GM21360 (cell line): Measurements from ENCODE around the gene GPR15.

ENCODE experiments used
- ATAC-seq: cut with Tn5 transposase; IDR thresholded peaks from one replicate; pipeline ENCODE4 v1.9.1; 2021; ENCODE audit warnings: mild to moderate bottlenecking, moderate library complexity; ENCODE audit not compliant: unreplicated experiment

GPR15 gene

DNA sequence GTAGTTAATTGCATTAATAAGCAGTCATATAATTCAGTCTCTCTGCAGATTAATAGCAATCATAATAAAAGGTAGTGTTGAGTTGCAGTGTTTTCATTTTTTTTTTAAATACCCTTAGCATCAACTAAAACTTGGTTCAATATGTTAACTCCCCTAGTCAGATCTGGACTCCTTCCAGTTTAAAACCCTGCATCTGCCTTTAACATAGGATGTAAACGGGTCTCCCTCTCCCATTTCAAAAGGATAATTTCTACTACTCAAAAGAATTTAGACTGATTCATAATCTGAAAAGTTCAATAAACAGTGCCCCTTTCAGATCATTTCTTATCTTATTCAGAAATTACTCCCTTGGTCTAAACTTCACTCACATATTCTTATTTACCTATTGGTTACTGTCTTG lies 50.3 kb downstream of the GPR15 start:
- ATAC-seq, result no peak

- no peak for ATAC-seq
Observed at GRCh38 chr3:98583766-98584165, 52.0 kb downstream of the GPR15 start.
